Glutamatergic neuron (in vitro differentiated cells): Measurements from ENCODE around the gene ADGRF3. TPM values are rescaled to one million over a fixed set of nuclear protein-coding genes. Genes with fewer than 3 reads are reported as not detected.

Source experiments
- DNase-seq: peaks from one replicate; pipeline ENCODE4 v3.0.0; 2022
- H3K27ac Mint-ChIP-seq: one replicate; pipeline ENCODE4 v1.8.0; 2020; ENCODE audit warnings: mild to moderate bottlenecking, mixed read lengths, inconsistent platforms; ENCODE audit not compliant: unreplicated experiment
- H3K27me3 Mint-ChIP-seq: one replicate; pipeline ENCODE4 v1.8.0; 2020; ENCODE audit warnings: mild to moderate bottlenecking, moderate library complexity, mixed read lengths, inconsistent platforms; ENCODE audit not compliant: unreplicated experiment
- H3K36me3 Mint-ChIP-seq: one replicate; pipeline ENCODE4 v1.8.0; 2020; ENCODE audit warnings: mild to moderate bottlenecking, mixed read lengths, inconsistent platforms; ENCODE audit not compliant: unreplicated experiment
- H3K4me1 Mint-ChIP-seq: one replicate; pipeline ENCODE4 v1.8.0; 2020; ENCODE audit warnings: mild to moderate bottlenecking, low read depth, mixed read lengths, inconsistent platforms; ENCODE audit not compliant: unreplicated experiment
- H3K4me3 Mint-ChIP-seq: one replicate; pipeline ENCODE4 v1.8.0; 2020; ENCODE audit warnings: mild to moderate bottlenecking, mixed read lengths, inconsistent platforms; ENCODE audit not compliant: unreplicated experiment
- H3K9me3 Mint-ChIP-seq: one replicate; pipeline ENCODE4 v1.8.0; 2020; ENCODE audit warnings: mild to moderate bottlenecking, moderate library complexity, mixed read lengths, inconsistent platforms; ENCODE audit not compliant: unreplicated experiment
- CTCF ChIP-seq: fragments of 200-600 bp; sonication (generic); IDR thresholded peaks from one replicate; pipeline ENCODE4 v1.5.0; 2021; ENCODE audit not compliant: partially characterized antibody, unreplicated experiment
- long read RNA-seq: library from polyadenylated mRNA; unstranded; transcript quantifications from one replicate; pipeline ENCODE4 v2.0.0, GENCODE V29; 2020; ENCODE audit not compliant: unreplicated experiment
- total RNA-seq: library from RNA; stranded (reverse); fragmentation: NEBNext Ultra II Directional; extraction: Animal tissue kit (Norgen Biotek cat#: 25700); gene quantifications from one replicate; pipeline ENCODE4 v1.2.1, GENCODE V29; 2021; ENCODE audit not compliant: unreplicated experiment

The ADGRF3 gene, protein sequence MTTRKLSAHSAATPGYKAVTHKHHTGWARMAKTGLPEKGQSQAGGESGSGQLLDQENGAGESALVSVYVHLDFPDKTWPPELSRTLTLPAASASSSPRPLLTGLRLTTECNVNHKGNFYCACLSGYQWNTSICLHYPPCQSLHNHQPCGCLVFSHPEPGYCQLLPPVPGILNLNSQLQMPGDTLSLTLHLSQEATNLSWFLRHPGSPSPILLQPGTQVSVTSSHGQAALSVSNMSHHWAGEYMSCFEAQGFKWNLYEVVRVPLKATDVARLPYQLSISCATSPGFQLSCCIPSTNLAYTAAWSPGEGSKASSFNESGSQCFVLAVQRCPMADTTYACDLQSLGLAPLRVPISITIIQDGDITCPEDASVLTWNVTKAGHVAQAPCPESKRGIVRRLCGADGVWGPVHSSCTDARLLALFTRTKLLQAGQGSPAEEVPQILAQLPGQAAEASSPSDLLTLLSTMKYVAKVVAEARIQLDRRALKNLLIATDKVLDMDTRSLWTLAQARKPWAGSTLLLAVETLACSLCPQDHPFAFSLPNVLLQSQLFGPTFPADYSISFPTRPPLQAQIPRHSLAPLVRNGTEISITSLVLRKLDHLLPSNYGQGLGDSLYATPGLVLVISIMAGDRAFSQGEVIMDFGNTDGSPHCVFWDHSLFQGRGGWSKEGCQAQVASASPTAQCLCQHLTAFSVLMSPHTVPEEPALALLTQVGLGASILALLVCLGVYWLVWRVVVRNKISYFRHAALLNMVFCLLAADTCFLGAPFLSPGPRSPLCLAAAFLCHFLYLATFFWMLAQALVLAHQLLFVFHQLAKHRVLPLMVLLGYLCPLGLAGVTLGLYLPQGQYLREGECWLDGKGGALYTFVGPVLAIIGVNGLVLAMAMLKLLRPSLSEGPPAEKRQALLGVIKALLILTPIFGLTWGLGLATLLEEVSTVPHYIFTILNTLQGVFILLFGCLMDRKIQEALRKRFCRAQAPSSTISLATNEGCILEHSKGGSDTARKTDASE
- total RNA-seq: 0.54 TPM
- long read RNA-seq, partial matches to known transcripts: 0 of 1 reads
- long read RNA-seq, other reads (novel, unspliced or antisense): 1 of 1 reads

GRCh38 chr2:26346454-26347053 lies at the start of gene ADGRF3:
TSS of gene ADGRF3 (minus strand) at chr2:26346789. CDS start at chr2:26346234, 555 bp downstream.
- peak; percentile 64 for DNase-seq
- Mint-ChIP-seq H3K36me3 (no peaks in the 10 kb centered on the region), H3K9me3 (peaks cover 8% of the 10 kb centered on the region), H3K27ac (peak within 1 kb of the TSS; percentile 99), H3K27me3 (peaks cover 6% of the 10 kb centered on the region), H3K4me3 (peak within 1 kb of the TSS; percentile 98), H3K4me1 (peaks cover 18% of the 10 kb centered on the region)
- no peak for TF ChIP-seq CTCF

GRCh38 chr2:26395394-26395793 lies 48.8 kb upstream of the ADGRF3 start:
- H3K4me1 Mint-ChIP-seq: peaks cover 18% of the 10 kb centered on the region
- peaks cover 2% of the 10 kb centered on the region for H3K27me3 Mint-ChIP-seq
- TF ChIP-seq CTCF: no peak
- H3K27ac Mint-ChIP-seq: peak overlapping the region; percentile 56
- peak; percentile 34 for DNase-seq
- no peaks in the 10 kb centered on the region for H3K36me3 Mint-ChIP-seq
- H3K4me3 Mint-ChIP-seq: no peak overlapping the region
- no peaks in the 10 kb centered on the region for H3K9me3 Mint-ChIP-seq

DNA sequence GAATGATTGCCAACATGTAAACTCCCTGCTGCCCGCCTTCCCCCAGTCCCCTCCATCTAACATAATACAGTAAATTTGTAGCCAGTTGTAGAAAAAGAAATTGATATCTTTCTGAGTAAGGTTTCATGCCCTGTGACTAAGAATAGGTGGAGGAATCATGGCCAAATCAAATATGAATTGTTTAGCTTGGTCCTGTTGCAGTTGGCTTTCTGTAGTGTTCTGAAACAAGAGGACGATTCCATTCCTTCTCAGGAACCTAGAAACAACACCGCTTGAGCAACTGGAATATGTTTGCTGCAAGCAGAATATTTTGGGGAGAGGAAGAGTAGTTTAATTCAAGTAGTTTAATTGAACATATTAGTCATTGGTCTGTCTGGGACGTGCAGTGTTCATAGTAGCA lies 48.1 kb upstream of the ADGRF3 start:
- Mint-ChIP-seq H3K4me1 (peaks cover 13% of the 10 kb centered on the region), H3K9me3 (no peaks in the 10 kb centered on the region), H3K36me3 (no peaks in the 10 kb centered on the region), H3K27ac (no peak overlapping the region), H3K27me3 (peaks cover 2% of the 10 kb centered on the region), H3K4me3 (no peak overlapping the region)
- DNase-seq: no peak
- TF ChIP-seq CTCF: no peak

DNA sequence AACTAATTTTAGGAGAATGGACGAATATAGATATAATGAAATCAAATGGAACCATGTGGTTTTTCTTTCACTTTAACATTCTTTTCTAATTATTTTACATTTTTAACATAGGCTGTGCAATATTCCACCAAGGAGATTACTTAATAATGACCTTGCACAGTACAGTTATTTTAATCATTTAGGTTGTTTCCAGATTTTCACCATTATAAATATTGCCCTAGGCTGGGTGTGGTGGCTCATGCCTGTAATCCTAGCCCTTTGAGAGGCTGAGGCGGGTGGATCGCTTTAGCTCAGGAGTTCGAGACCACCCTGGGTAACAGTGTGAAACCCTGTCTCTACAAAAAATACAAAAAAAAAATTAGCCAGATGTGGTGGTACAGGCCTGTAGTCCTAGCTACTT lies 40.6 kb upstream of the ADGRF3 start:
- peaks cover 2% of the 10 kb centered on the region for H3K9me3 Mint-ChIP-seq
- no peaks in the 10 kb centered on the region for H3K36me3 Mint-ChIP-seq
- TF ChIP-seq CTCF: no peak
- no peak for DNase-seq
- H3K4me3 Mint-ChIP-seq: no peak overlapping the region
- H3K27me3 Mint-ChIP-seq: no peaks in the 10 kb centered on the region
- H3K27ac Mint-ChIP-seq: no peak overlapping the region
- no peaks in the 10 kb centered on the region for H3K4me1 Mint-ChIP-seq
